Measurements from ENCODE around the gene GPR153. TPM values are rescaled to one million over a fixed set of nuclear protein-coding genes. Genes with fewer than 3 reads are reported as not detected.
A peak's percentile ranks its signal among the peaks of the same experiment; 100 is the strongest.

The GPR153 gene
- polyA plus RNA-seq, 1 experiment: 9.0 TPM

GRCh38 chr1:6205849-6206519 is 54.9 kb downstream of the GPR153 start, which contains the start of gene RNF207:
RNF207 (plus strand) TSS chr1:6206119; CDS start chr1:6206536, 417 bp downstream.
- H3K27me3 ChIP-seq (ENCODE audit: control insufficient read depth, insufficient read depth, low read length): no peaks in the 10 kb centered on the region
- DNase-seq (ENCODE audit: low read depth): no peak
- peak within 1 kb of the TSS; percentile 64 for H3K4me3 ChIP-seq (ENCODE audit: low read depth, low read length)
- POLR2A ChIA-PET: no interaction called here
- TF ChIP-seq CTCF (IDR thresholded peaks at IDR 0.05; ENCODE audit: insufficient read depth, low read depth, low read length): no peak
- peaks cover 5% of the 10 kb centered on the region; the same call in 1 of the 2 replicates for H3K36me3 ChIP-seq (ENCODE audit: control insufficient read depth, insufficient read depth, low read length)
- CTCF ChIA-PET: interaction anchor here (0.7 to 3.9 kb wide), 11 partner anchors 8 to 231 kb away, joined by 3 to 9 read pairs (median 3); no protein-coding TSS in a partner anchor

- no peaks in the 10 kb centered on the region for H3K36me3 ChIP-seq (ENCODE audit: control insufficient read depth, insufficient read depth, low read length)
- DNase-seq (ENCODE audit: low read depth): no peak
- H3K4me3 ChIP-seq (ENCODE audit: low read depth, low read length): no peak overlapping the region
- TF ChIP-seq CTCF (IDR thresholded peaks at IDR 0.05; ENCODE audit: insufficient read depth, low read depth, low read length): no peak
- ChIA-PET POLR2A (no interaction called here), CTCF (no interaction called here)
- H3K27me3 ChIP-seq (ENCODE audit: control insufficient read depth, insufficient read depth, low read length): no peaks in the 10 kb centered on the region
Observed at GRCh38 chr1:6202256-6202655, 58.6 kb downstream of the GPR153 start.

- Histone ChIP-seq H3K27me3 (ENCODE audit: control insufficient read depth, insufficient read depth, low read length) (no peaks in the 10 kb centered on the region), H3K36me3 (ENCODE audit: control insufficient read depth, insufficient read depth, low read length) (peaks cover 4% of the 10 kb centered on the region), H3K4me3 (ENCODE audit: low read depth, low read length) (peak overlapping the region; percentile 98)
- DNase-seq (ENCODE audit: low read depth): no peak
- POLR2A ChIA-PET: no interaction called here
- CTCF ChIA-PET: interaction anchor here (1.4 to 2.7 kb wide), 3 partner anchors 15 to 46 kb away, joined by 3 to 6 read pairs (median 5); no protein-coding TSS in a partner anchor
- no peak for TF ChIP-seq CTCF (IDR thresholded peaks at IDR 0.05; ENCODE audit: insufficient read depth, low read depth, low read length)
Observed at GRCh38 chr1:6200188-6200809, 60.6 kb downstream of the GPR153 start.

GRCh38 chr1:6199298-6200187 is 61.4 kb downstream of the GPR153 start, which contains the start of gene RPL22:
RPL22 (minus strand) TSS chr1:6199595; CDS start chr1:6199573, 22 bp downstream.
- peaks cover 5% of the 10 kb centered on the region for H3K36me3 ChIP-seq (ENCODE audit: control insufficient read depth, insufficient read depth, low read length)
- peak; percentile 95 for DNase-seq (ENCODE audit: low read depth)
- no peaks in the 10 kb centered on the region for H3K27me3 ChIP-seq (ENCODE audit: control insufficient read depth, insufficient read depth, low read length)
- CTCF ChIA-PET: interaction anchor here (0.9 to 2.9 kb wide), 6 partner anchors 12 to 47 kb away, joined by 3 to 17 read pairs (median 6); no protein-coding TSS in a partner anchor
- no peak for TF ChIP-seq CTCF (IDR thresholded peaks at IDR 0.05; ENCODE audit: insufficient read depth, low read depth, low read length)
- POLR2A ChIA-PET: no interaction called here
- peak within 1 kb of the TSS; percentile 98 for H3K4me3 ChIP-seq (ENCODE audit: low read depth, low read length)
